CD4-positive, alpha-beta T cell treated with Interferon gamma for 1 hour (primary cell): ENCODE measurements around the gene RNU7-1.

Experiments
- DNase-seq: peaks from one replicate; pipeline ENCODE4 v3.0.0-alpha.2; 2020

The RNU7-1 gene

GRCh38 chr12:6938353-6939190 is 5.0 kb upstream of the RNU7-1 start:
- no peak for DNase-seq

- DNase-seq, result no peak
These were observed 4.5 kb upstream of the RNU7-1 start for GRCh38 chr12:6939191-6939540.

GRCh38 chr12:6941267-6941666 is 2.3 kb upstream of the RNU7-1 start:
- DNase-seq, result no peak

- no peak for DNase-seq
These were observed 1.8 kb upstream of the RNU7-1 start for GRCh38 chr12:6941782-6942181.

- no peak for DNase-seq
These were observed 1.3 kb upstream of the RNU7-1 start for GRCh38 chr12:6942331-6942665.

GRCh38 chr12:6943389-6943721 is 261 bp upstream of the RNU7-1 start:
- peak; percentile 89 for DNase-seq

GRCh38 chr12:6944381-6945186 is 968 bp downstream of the RNU7-1 start:
- peak; percentile 87 for DNase-seq

- no peak for DNase-seq
These were observed 2.0 kb downstream of the RNU7-1 start for GRCh38 chr12:6945613-6946012.

GRCh38 chr12:6946033-6946919 is 2.7 kb downstream of the RNU7-1 start:
- peak; percentile 68 for DNase-seq

GRCh38 chr12:6946920-6947374 is 3.3 kb downstream of the RNU7-1 start:
- no peak for DNase-seq

GRCh38 chr12:6947615-6948014 is 4.0 kb downstream of the RNU7-1 start:
- DNase-seq, result no peak

- DNase-seq, result peak; percentile 53
These were observed 5.4 kb downstream of the RNU7-1 start for GRCh38 chr12:6948873-6949594.

- peak; percentile 38 for DNase-seq
These were observed 6.8 kb downstream of the RNU7-1 start for GRCh38 chr12:6950401-6950801.

GRCh38 chr12:6950811-6951540 is 7.4 kb downstream of the RNU7-1 start, which contains the start of gene PTPN6:
Gene PTPN6 (plus strand): TSS chr12:6951356. CDS start chr12:6951513, 157 bp downstream.
- DNase-seq, result peak; percentile 79

GRCh38 chr12:6951551-6952120 is 8.0 kb downstream of the RNU7-1 start:
- DNase-seq, result no peak

- no peak for DNase-seq
These were observed 8.7 kb downstream of the RNU7-1 start for GRCh38 chr12:6952121-6952862.

GRCh38 chr12:6952863-6953441 is 9.3 kb downstream of the RNU7-1 start:
- DNase-seq, result no peak

- DNase-seq, result peak; percentile 84
These were observed 10.1 kb downstream of the RNU7-1 start for GRCh38 chr12:6953442-6954315.
